AG09319 (cell line): ENCODE data around the gene AGXT2.

Experiments used
- DNase-seq: peaks from one replicate; pipeline ENCODE4 v3.0.0-alpha.2; 2010; ENCODE audit warnings: low read depth; ENCODE audit errors: extremely low read depth
- CTCF ChIP-seq: IDR thresholded peaks from 2 replicates; pipeline ENCODE4 v1.5.1; 2011; ENCODE audit warnings: low read depth, mild to moderate bottlenecking, inconsistent platforms, low read length, moderate library complexity

The AGXT2 gene

GRCh38 chr5:35004771-35005170, 43.0 kb downstream of the AGXT2 start:
- DNase-seq: no peak
- no peak for TF ChIP-seq CTCF

GRCh38 chr5:35004200-35004599, 43.5 kb downstream of the AGXT2 start:
- no peak for TF ChIP-seq CTCF
- DNase-seq: no peak

- TF ChIP-seq CTCF: peak; percentile 92
- peak; percentile 19 for DNase-seq
These were observed 44.5 kb downstream of the AGXT2 start for GRCh38 chr5:35003018-35003957.

GRCh38 chr5:35002459-35002858, 45.3 kb downstream of the AGXT2 start:
- no peak for TF ChIP-seq CTCF
- DNase-seq: no peak

- DNase-seq: no peak
- TF ChIP-seq CTCF: no peak
These were observed 45.9 kb downstream of the AGXT2 start for GRCh38 chr5:35001842-35002241.

GRCh38 chr5:34998058-34998789, 49.5 kb downstream of the AGXT2 start:
- no peak for TF ChIP-seq CTCF
- DNase-seq: no peak

- DNase-seq: no peak
- no peak for TF ChIP-seq CTCF
These were observed 51.5 kb downstream of the AGXT2 start for GRCh38 chr5:34996261-34996660.
